Activated T-cell treated with anti-CD3 and anti-CD28 coated beads, Interleukin-2, amount 50 U/mL, for 72 hours (primary cell): ENCODE results near the gene CD207. TPM values are rescaled to one million over a fixed set of nuclear protein-coding genes. Genes with fewer than 3 reads are reported as not detected.
"Not testable (repeated sequence)": the region's sequence is repeated elsewhere in the genome, so short reads cannot be mapped to it uniquely, and the experiment has no call there.

Experiments
- ATAC-seq, 2 donors: fragments of 150-1000 bp; cut with Tn5 transposase; replicated peaks in 1 of 2; 2 replicates each; pipeline ENCODE4 v1.10.0; 2021; ENCODE audit warnings: moderate library complexity in 2 of 2, mild to moderate bottlenecking in 1 of 2
- DNase-seq, 2 donors: peaks; one replicate each; pipeline ENCODE4 v3.0.0; 2021 to 2022; ENCODE audit warnings: mixed read lengths in 1 of 2
- H3K27ac Mint-ChIP-seq: one replicate; pipeline ENCODE4 v1.8.0; 2022; ENCODE audit warnings: mild to moderate bottlenecking, moderate library complexity, mixed read lengths
- H3K27me3 Mint-ChIP-seq: one replicate; pipeline ENCODE4 v1.8.0; 2022; ENCODE audit warnings: low read depth, mixed read lengths
- H3K36me3 Mint-ChIP-seq, 2 donors: one replicate each; pipeline ENCODE4 v1.8.0; 2022; ENCODE audit warnings: mixed read lengths in 2 of 2, mild to moderate bottlenecking in 1 of 2; ENCODE audit not compliant: insufficient read depth in 2 of 2
- H3K4me1 Mint-ChIP-seq: one replicate; pipeline ENCODE4 v1.8.0; 2022; ENCODE audit warnings: low read depth, mixed read lengths
- H3K4me3 Mint-ChIP-seq, 2 donors: one replicate each; pipeline ENCODE4 v1.8.0; 2022; ENCODE audit warnings: mild to moderate bottlenecking in 2 of 2, mixed read lengths in 2 of 2, moderate library complexity in 2 of 2
- H3K9me3 Mint-ChIP-seq, 2 donors: one replicate each; pipeline ENCODE4 v1.8.0; 2022; ENCODE audit warnings: mixed read lengths in 2 of 2
- total RNA-seq, 2 donors: library from RNA; stranded (reverse); gene quantifications; one replicate each; pipeline ENCODE4 v1.2.3, GENCODE V29; 2022

The CD207 gene
- total RNA-seq, 2 donors from 2014 or later: not detected

GRCh38 chr2:70823249-70823648 lies 12.4 kb downstream of the CD207 start:
- DNase-seq (no peak), ATAC-seq (no peak)
- H3K36me3 Mint-ChIP-seq: no peaks in the 10 kb centered on the region
- H3K4me1 Mint-ChIP-seq: peaks cover 28% of the 10 kb centered on the region
- H3K9me3 Mint-ChIP-seq: no peaks in the 10 kb centered on the region
- no peak overlapping the region for H3K4me3 Mint-ChIP-seq
- H3K27me3 Mint-ChIP-seq: no peaks in the 10 kb centered on the region
- H3K27ac Mint-ChIP-seq: no peak overlapping the region

DNA sequence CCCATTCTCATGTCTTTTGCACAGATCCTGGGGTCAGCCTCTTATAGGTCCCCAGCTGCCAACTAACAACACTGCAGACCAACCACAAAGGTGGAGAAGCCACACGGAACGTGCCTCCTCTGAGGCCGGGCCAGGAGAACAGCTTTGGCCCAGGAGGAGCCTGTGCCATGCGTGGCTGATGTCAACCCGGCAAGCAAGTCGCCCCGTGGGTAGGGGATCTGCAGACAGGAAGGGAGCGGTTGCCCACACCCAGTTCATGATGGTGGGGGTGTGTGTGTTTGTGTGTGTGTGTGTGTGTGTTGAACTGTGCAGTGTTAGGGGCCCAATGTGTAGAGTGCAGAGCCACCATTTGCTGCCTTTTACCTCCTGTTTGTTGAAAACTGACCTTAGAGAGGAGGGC lies 12.8 kb downstream of the CD207 start:
- Mint-ChIP-seq H3K9me3 (no peaks in the 10 kb centered on the region), H3K4me1 (peaks cover 29% of the 10 kb centered on the region), H3K27ac (no peak overlapping the region), H3K4me3 (no peak overlapping the region), H3K36me3 (no peaks in the 10 kb centered on the region), H3K27me3 (no peaks in the 10 kb centered on the region)
- DNase-seq (no peak), ATAC-seq (peak in 1 of 2 donors; percentile 25)

GRCh38 chr2:70820499-70820898 lies 15.1 kb downstream of the CD207 start, which contains the start of gene CLEC4F:
Gene CLEC4F, minus strand, starts transcription at chr2:70820599. Its CDS starts 76 bp downstream, at chr2:70820523.
- ATAC-seq: no peak
- Mint-ChIP-seq H3K4me3 (no peak within 1 kb of the TSS), H3K27ac (no peak within 1 kb of the TSS), H3K4me1 (peaks cover 22% of the 10 kb centered on the region), H3K9me3 (no peaks in the 10 kb centered on the region), H3K27me3 (no peaks in the 10 kb centered on the region), H3K36me3 (no peaks in the 10 kb centered on the region)
- no peak for DNase-seq

GRCh38 chr2:70817284-70817954 lies 18.2 kb downstream of the CD207 start:
- Mint-ChIP-seq H3K27ac (peak overlapping the region; percentile 21), H3K36me3 (no peaks in the 10 kb centered on the region), H3K9me3 (no peaks in the 10 kb centered on the region), H3K4me1 (peaks cover 22% of the 10 kb centered on the region), H3K27me3 (peaks cover 5% of the 10 kb centered on the region), H3K4me3 (peak overlapping the region; percentile 1 to 55)
- DNase-seq (no peak), ATAC-seq (peak; percentile 56 to 80)

- Mint-ChIP-seq H3K27ac (no peak overlapping the region), H3K36me3 (no peaks in the 10 kb centered on the region), H3K4me3 (no peak overlapping the region), H3K4me1 (peaks cover 22% of the 10 kb centered on the region), H3K9me3 (no peaks in the 10 kb centered on the region), H3K27me3 (peaks cover 5% of the 10 kb centered on the region)
- DNase-seq (no peak), ATAC-seq (no peak)
Observed at GRCh38 chr2:70816726-70817125, 18.9 kb downstream of the CD207 start.

DNA sequence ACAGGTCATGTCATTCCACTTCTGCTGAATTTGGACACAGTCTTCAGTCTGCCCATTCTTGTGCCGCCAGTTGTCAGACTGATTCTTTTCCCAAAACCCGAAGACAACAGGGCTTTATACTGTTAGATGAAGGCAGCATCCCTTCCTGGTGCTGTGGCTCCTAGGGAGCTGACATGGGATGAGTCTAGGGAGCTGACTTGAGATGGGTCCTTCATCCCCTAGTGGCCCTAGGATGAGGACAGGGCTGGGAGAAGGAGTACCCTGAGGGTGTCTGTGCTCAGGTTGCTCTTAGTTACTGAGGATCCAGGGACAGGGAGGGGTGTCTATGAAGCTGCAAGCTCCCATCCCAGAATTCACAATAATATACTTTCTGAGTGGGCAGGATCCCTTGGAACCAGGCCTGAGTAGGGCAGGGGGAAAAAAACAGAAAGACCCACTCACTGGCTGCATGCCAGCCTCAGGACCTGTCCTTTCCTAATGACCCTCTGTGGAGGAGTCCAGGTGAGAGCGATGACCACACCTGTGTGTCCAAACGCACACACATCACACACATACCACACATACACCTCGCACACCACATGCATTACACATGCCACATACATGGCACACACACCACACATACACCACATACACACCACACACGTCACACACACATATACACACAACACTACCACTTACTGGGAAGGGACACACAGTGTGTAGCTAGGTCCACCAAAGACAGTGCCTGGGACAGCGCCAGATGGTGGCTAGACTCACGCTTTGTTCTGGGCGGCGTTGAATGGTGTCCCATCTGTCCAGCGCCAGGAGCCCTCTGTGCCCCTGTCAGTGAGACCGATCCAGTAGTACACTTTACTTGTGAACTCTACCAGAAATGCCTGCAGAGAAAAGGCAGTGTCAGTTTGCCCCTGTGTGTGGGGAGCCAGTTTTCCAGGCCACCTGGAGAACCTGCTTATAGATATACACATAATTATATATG lies 26.3 kb downstream of the CD207 start:
- H3K9me3 Mint-ChIP-seq: no peaks in the 10 kb centered on the region
- H3K27me3 Mint-ChIP-seq: peaks cover 5% of the 10 kb centered on the region
- H3K36me3 Mint-ChIP-seq: no peaks in the 10 kb centered on the region
- ATAC-seq (no peak), DNase-seq (no peak)
- no peak overlapping the region for H3K4me3 Mint-ChIP-seq
- H3K27ac Mint-ChIP-seq: no peak overlapping the region
- H3K4me1 Mint-ChIP-seq: no peaks in the 10 kb centered on the region

- DNase-seq (no peak), ATAC-seq (no peak)
- Mint-ChIP-seq H3K27ac (no peak overlapping the region), H3K4me3 (no peak overlapping the region), H3K9me3 (no peaks in the 10 kb centered on the region), H3K27me3 (peaks cover 1% of the 10 kb centered on the region), H3K4me1 (no peaks in the 10 kb centered on the region), H3K36me3 (no peaks in the 10 kb centered on the region)
Observed at GRCh38 chr2:70807828-70808118, 27.8 kb downstream of the CD207 start.

GRCh38 chr2:70807102-70807827 lies 28.4 kb downstream of the CD207 start:
- no peaks in the 10 kb centered on the region for H3K9me3 Mint-ChIP-seq
- no peak overlapping the region for H3K27ac Mint-ChIP-seq
- H3K4me3 Mint-ChIP-seq: no peak overlapping the region
- ATAC-seq (no peak), DNase-seq (no peak)
- H3K36me3 Mint-ChIP-seq: no peaks in the 10 kb centered on the region
- no peaks in the 10 kb centered on the region for H3K27me3 Mint-ChIP-seq
- no peaks in the 10 kb centered on the region for H3K4me1 Mint-ChIP-seq

DNA sequence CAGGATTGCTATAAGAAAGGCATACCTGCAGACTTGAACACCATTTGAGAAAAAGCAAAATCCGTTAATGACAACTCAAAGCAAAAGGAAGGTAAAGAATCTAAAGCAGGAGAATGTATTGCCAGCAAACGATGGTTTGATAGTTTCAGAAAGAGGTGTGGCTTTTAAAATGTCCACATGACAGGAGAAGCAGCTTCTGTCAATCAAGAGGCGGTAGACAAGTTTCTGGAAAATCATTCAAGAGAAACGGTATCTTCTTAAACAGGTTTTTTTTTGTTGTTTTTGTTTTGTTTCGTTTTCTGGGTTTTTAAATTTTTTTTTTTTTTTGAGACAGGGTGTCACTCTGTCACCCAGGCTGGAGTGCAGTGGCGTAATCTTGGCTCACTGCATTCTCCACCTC lies 29.0 kb downstream of the CD207 start:
- no peaks in the 10 kb centered on the region for H3K4me1 Mint-ChIP-seq
- H3K27ac Mint-ChIP-seq: no peak overlapping the region
- H3K4me3 Mint-ChIP-seq: no peak overlapping the region
- no peaks in the 10 kb centered on the region for H3K27me3 Mint-ChIP-seq
- ATAC-seq (no peak), DNase-seq (no peak)
- H3K9me3 Mint-ChIP-seq: no peaks in the 10 kb centered on the region
- no peaks in the 10 kb centered on the region for H3K36me3 Mint-ChIP-seq

DNA sequence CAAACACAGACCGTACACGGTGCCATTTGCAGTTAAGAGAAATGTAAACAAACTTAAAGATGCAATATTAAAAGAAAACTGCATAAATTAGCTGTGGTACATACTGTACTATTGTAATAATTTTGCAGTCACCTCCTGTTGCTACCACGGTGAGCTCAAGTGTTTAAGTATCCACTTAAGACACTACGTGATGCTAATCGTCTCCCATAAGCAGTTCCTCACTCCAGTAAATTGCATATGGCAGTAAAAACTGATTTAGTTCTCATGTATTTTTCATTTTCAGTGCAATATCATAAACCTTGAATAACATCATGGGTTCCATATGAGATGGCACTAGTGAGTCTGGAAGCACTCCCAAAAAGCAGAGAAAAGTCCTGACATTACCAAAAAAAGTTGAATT lies 29.6 kb downstream of the CD207 start:
- Mint-ChIP-seq H3K27ac (no peak overlapping the region), H3K36me3 (no peaks in the 10 kb centered on the region), H3K9me3 (no peaks in the 10 kb centered on the region), H3K27me3 (no peaks in the 10 kb centered on the region), H3K4me1 (no peaks in the 10 kb centered on the region), H3K4me3 (no peak overlapping the region)
- no peak for ATAC-seq
- DNase-seq: no peak

DNA sequence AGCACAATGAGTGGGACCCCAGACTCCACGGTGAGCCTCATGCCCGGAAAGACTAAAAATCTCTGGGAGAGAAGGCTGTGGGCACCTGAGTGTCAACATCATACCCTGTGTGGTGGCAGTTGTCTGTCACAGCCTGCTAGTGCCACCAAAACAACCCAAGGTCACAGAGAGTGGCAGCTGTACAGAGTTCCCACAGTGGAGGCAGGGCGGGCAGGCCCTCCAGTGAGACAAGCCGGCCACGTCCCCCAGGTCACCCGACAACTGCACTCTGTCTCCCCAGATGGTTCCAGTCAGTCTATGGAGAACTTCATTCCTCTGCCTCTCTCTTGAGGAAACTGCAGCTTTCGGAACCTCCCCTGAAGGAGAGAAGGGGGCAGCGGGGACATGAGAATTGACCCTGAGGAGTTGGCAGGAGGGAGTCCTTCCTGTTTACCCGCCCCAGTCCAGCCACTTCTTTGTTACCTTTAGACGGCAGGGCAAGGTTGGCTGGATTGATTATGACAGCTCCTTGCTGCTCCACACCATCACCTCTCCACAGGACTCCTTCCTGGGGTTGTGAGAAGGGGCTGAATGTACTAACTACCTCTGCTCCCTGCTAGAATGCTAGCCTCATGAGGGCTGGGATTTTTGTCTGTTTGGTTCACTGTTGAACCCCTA lies 33.9 kb downstream of the CD207 start:
- ATAC-seq (no peak), DNase-seq (no peak)
- no peaks in the 10 kb centered on the region for H3K4me1 Mint-ChIP-seq
- no peak overlapping the region for H3K4me3 Mint-ChIP-seq
- peaks cover 3 to 6% of the 10 kb centered on the region in 2 donors for H3K36me3 Mint-ChIP-seq
- H3K27ac Mint-ChIP-seq: no peak overlapping the region
- H3K27me3 Mint-ChIP-seq: peaks cover 17% of the 10 kb centered on the region
- H3K9me3 Mint-ChIP-seq: peaks cover 5 to 6% of the 10 kb centered on the region in 2 donors

- ATAC-seq: no peak
- Mint-ChIP-seq H3K9me3 (peaks cover 5 to 6% of the 10 kb centered on the region in 2 donors), H3K27me3 (peaks cover 17% of the 10 kb centered on the region), H3K36me3 (peaks cover 3 to 6% of the 10 kb centered on the region in 2 donors), H3K4me3 (no peak overlapping the region), H3K27ac (no peak overlapping the region), H3K4me1 (no peaks in the 10 kb centered on the region)
- no peak for DNase-seq
Observed at GRCh38 chr2:70799706-70800105, 35.9 kb downstream of the CD207 start.

DNA sequence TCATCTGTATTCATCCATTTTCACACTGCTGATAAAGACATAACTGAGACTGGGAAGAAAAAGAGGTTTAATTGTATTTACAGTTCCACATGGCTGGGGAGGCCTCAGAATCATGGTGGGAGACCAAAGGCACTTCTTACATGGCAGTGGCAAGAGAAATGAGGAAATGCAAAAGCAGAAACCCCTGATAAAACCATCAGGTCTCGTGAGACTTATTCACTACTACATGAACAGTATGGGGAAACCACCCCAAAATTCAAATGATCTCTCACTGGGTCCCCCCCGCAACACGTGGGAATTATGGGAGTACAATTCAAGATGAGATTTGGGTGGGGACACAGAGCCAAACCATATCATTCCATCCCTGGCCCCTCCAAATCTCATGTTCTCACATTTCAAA lies 37.6 kb downstream of the CD207 start:
- H3K36me3 Mint-ChIP-seq, ATAC-seq, H3K27ac Mint-ChIP-seq, H3K4me1 Mint-ChIP-seq, H3K4me3 Mint-ChIP-seq, H3K9me3 Mint-ChIP-seq, DNase-seq: not testable (repeated sequence)
- peaks cover 26% of the 10 kb centered on the region for H3K27me3 Mint-ChIP-seq
